ENCODE results near the gene OLAH. TPM values are rescaled to one million over a fixed set of nuclear protein-coding genes. Genes with fewer than 3 reads are reported as not detected.

Gene OLAH
- total and polyA plus RNA-seq, 10 donors, result 0.80 to 17.5 (median 3.5) TPM; not detected in 1

GRCh38 chr10:15118615-15119014 lies 74.9 kb downstream of the OLAH start:
- no peaks in the 10 kb centered on the region for H3K9me3 ChIP-seq
- TF ChIP-seq, protein P1, sequence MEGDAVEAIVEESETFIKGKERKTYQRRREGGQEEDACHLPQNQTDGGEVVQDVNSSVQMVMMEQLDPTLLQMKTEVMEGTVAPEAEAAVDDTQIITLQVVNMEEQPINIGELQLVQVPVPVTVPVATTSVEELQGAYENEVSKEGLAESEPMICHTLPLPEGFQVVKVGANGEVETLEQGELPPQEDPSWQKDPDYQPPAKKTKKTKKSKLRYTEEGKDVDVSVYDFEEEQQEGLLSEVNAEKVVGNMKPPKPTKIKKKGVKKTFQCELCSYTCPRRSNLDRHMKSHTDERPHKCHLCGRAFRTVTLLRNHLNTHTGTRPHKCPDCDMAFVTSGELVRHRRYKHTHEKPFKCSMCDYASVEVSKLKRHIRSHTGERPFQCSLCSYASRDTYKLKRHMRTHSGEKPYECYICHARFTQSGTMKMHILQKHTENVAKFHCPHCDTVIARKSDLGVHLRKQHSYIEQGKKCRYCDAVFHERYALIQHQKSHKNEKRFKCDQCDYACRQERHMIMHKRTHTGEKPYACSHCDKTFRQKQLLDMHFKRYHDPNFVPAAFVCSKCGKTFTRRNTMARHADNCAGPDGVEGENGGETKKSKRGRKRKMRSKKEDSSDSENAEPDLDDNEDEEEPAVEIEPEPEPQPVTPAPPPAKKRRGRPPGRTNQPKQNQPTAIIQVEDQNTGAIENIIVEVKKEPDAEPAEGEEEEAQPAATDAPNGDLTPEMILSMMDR (IDR thresholded peaks at IDR 0.05 in 8 of 11, conservative IDR thresholded peaks at IDR 0.05 in 3 of 11), result no peak
- TF ChIP-seq POLR2A (IDR thresholded peaks at IDR 0.05) (no peak), POLR2AphosphoS5 (IDR thresholded peaks at IDR 0.05) (no peak)
- intact Hi-C loops (cut with DNase I; ENCODE audit: low total_unique reads), result no loop called here
- H3K4me1 ChIP-seq, result peaks cover 0 to 5% (median 0%) of the 10 kb centered on the region in 6 donors
- no peak overlapping the region for H3K4me3 ChIP-seq
- DNase-seq, result no peak
- H3K27me3 ChIP-seq (replicated peaks in 1 of 7), result no peaks in the 10 kb centered on the region
- no peak overlapping the region for H3K27ac ChIP-seq
- 33 to 61% (median 47%) methylated on average over 1 of the region's 1 CpG for WGBS, 5 donors
- peaks cover 0 to 87% (median 18%) of the 10 kb centered on the region in 6 donors for H3K36me3 ChIP-seq

- H3K36me3 ChIP-seq, result peaks cover 0 to 87% (median 21%) of the 10 kb centered on the region in 6 donors
- H3K27me3 ChIP-seq (replicated peaks in 1 of 7), result no peaks in the 10 kb centered on the region
- DNase-seq, result no peak
- intact Hi-C loops (cut with DNase I; ENCODE audit: low total_unique reads), result no loop called here
- WGBS, 5 donors, result 90 to 97% (median 97%) methylated on average over 5 of the region's 5 CpGs
- H3K9me3 ChIP-seq, result no peaks in the 10 kb centered on the region
- H3K27ac ChIP-seq, result no peak overlapping the region
- TF ChIP-seq POLR2A (IDR thresholded peaks at IDR 0.05) (no peak), POLR2AphosphoS5 (IDR thresholded peaks at IDR 0.05) (no peak)
- TF ChIP-seq, protein P1 (IDR thresholded peaks at IDR 0.05 in 8 of 11, conservative IDR thresholded peaks at IDR 0.05 in 3 of 11), result no peak
- H3K4me1 ChIP-seq, result peaks cover 0 to 5% (median 0%) of the 10 kb centered on the region in 6 donors
- H3K4me3 ChIP-seq, result no peak overlapping the region
Measured at GRCh38 chr10:15120523-15120922, 76.8 kb downstream of the OLAH start.

DNA sequence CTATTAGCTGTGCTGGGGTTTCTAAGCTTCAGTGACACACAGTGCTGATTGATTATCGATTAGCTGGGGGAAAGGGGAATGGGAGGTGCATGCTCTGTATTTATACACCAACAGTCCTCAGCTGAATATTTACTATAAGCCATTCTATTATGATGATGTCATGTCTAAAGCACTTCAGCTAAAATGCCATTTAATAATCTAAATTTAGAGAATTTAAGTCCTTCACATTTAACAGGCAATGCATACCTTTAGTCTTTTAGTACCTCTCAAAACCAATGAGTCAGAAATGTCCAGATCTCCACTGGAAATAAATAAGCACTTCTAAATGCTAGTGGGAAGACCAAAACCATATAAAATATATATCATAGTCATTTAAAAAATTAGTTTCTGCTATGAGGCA lies 78.0 kb downstream of the OLAH start:
- H3K27me3 ChIP-seq (replicated peaks in 1 of 7), result no peaks in the 10 kb centered on the region
- no peak overlapping the region for H3K27ac ChIP-seq
- H3K4me3 ChIP-seq, result no peak overlapping the region
- TF ChIP-seq, protein P1 (IDR thresholded peaks at IDR 0.05 in 8 of 11, conservative IDR thresholded peaks at IDR 0.05 in 3 of 11), result no peak
- TF ChIP-seq POLR2AphosphoS5 (IDR thresholded peaks at IDR 0.05) (no peak), POLR2A (IDR thresholded peaks at IDR 0.05) (no peak)
- intact Hi-C loops (cut with DNase I; ENCODE audit: low total_unique reads), result no loop called here
- DNase-seq, result no peak
- H3K9me3 ChIP-seq, result no peaks in the 10 kb centered on the region
- 89 to 100% (median 100%) methylated on average over 1 of the region's 1 CpG for WGBS, 5 donors
- H3K36me3 ChIP-seq, result peaks cover 0 to 91% (median 27%) of the 10 kb centered on the region in 6 donors
- peaks cover 0 to 5% (median 0%) of the 10 kb centered on the region in 6 donors for H3K4me1 ChIP-seq

GRCh38 chr10:15122477-15123030 lies 78.8 kb downstream of the OLAH start:
- Histone ChIP-seq H3K36me3 (peaks cover 0 to 91% (median 31%) of the 10 kb centered on the region in 6 donors), H3K4me3 (no peak overlapping the region), H3K27ac (peak overlapping the region in 1 of 8 donors; percentile 1), H3K27me3 (replicated peaks in 1 of 7) (no peaks in the 10 kb centered on the region), H3K4me1 (peaks cover 0 to 5% (median 0%) of the 10 kb centered on the region in 6 donors), H3K9me3 (no peaks in the 10 kb centered on the region)
- 85 to 88% (median 87%) methylated on average over 9 of the region's 9 CpGs for WGBS, 5 donors
- TF ChIP-seq, protein P1 (IDR thresholded peaks at IDR 0.05 in 8 of 11, conservative IDR thresholded peaks at IDR 0.05 in 3 of 11), result no peak
- TF ChIP-seq POLR2A (IDR thresholded peaks at IDR 0.05) (no peak), POLR2AphosphoS5 (IDR thresholded peaks at IDR 0.05) (no peak)
- no peak for DNase-seq
- intact Hi-C loops (cut with DNase I; ENCODE audit: low total_unique reads), result no loop called here

Other genes with a start within 250 kb of the OLAH start
- 1 to 10 TPM in 5 of 7 donors, under 1 TPM in 1, not detected in 1; 0.91 to 2.5 (median 1.6) TPM for gene CDNF, start 205.9 kb upstream of the OLAH start, total RNA-seq
- 1 to 10 TPM in 2 of 3 donors, under 1 TPM in 1; 0.67 to 2.0 (median 1.5) TPM for gene CDNF, start 205.9 kb upstream of the OLAH start, polyA plus RNA-seq
- 10 to 100 TPM; 11.6 to 24.1 (median 13.4) TPM for gene HSPA14, start 205.6 kb upstream of the OLAH start, total RNA-seq
- 10 to 100 TPM; 13.5 to 14.0 (median 14.0) TPM for gene HSPA14, start 205.6 kb upstream of the OLAH start, polyA plus RNA-seq
- 10 to 100 TPM in 6 of 7 donors, 1 to 10 TPM in 1; 10.0 to 18.4 (median 12.8) TPM for gene MSANTD7, start 205.6 kb upstream of the OLAH start, total RNA-seq
- gene MSANTD7, start 205.6 kb upstream of the OLAH start, polyA plus RNA-seq, result 1 to 10 TPM; 2.4 to 3.5 (median 2.9) TPM
- 1 to 10 TPM; 4.0 to 8.4 (median 5.1) TPM for gene SUV39H2, start 165.1 kb upstream of the OLAH start, total RNA-seq
- gene SUV39H2, start 165.1 kb upstream of the OLAH start, polyA plus RNA-seq, result 1 to 10 TPM; 1.2 to 3.1 (median 2.7) TPM
- gene DCLRE1C, start 89.8 kb upstream of the OLAH start, total RNA-seq, result 10 to 100 TPM; 23.0 to 35.6 (median 27.3) TPM
- 1 to 10 TPM; 6.8 to 9.2 (median 9.2) TPM for gene DCLRE1C, start 89.8 kb upstream of the OLAH start, polyA plus RNA-seq
- not detected for gene MEIG1, start 84.6 kb upstream of the OLAH start, total RNA-seq
- gene MEIG1, start 84.6 kb upstream of the OLAH start, polyA plus RNA-seq, result under 1 TPM; 0.54 to 0.64 (median 0.57) TPM
- gene ACBD7, start 44.8 kb downstream of the OLAH start, total RNA-seq, result under 1 TPM in 1 of 7 donors, not detected in 6; 0.77 TPM
- gene ACBD7, start 44.8 kb downstream of the OLAH start, polyA plus RNA-seq, result under 1 TPM in 2 of 3 donors, not detected in 1; 0.09 to 0.10 TPM
- gene RPP38, start 53.4 kb downstream of the OLAH start, total RNA-seq, result 10 to 100 TPM; 12.5 to 19.7 (median 15.6) TPM
- 10 to 100 TPM; 22.3 to 24.9 (median 24.2) TPM for gene RPP38, start 53.4 kb downstream of the OLAH start, polyA plus RNA-seq
- gene NMT2, start 124.8 kb downstream of the OLAH start, total RNA-seq, result 10 to 100 TPM; 11.3 to 19.2 (median 14.6) TPM
- 10 to 100 TPM in 1 of 3 donors, 1 to 10 TPM in 2; 4.3 to 10.2 (median 6.0) TPM for gene NMT2, start 124.8 kb downstream of the OLAH start, polyA plus RNA-seq

Data from spleen (tissue), 11 donors.